T1000 (cell line): ENCODE results near the gene RILPL2.
A peak's percentile ranks its signal among the peaks of the same experiment; 100 is the strongest.
"Not testable (repeated sequence)": the region's sequence is repeated elsewhere in the genome, so short reads cannot be mapped to it uniquely, and the experiment has no call there.

Experiments used
- DNase-seq: peaks from one replicate; lab custom pipeline; 2025; ENCODE audit warnings: mixed read lengths; lab: John Stamatoyannopoulos, UW

The RILPL2 gene

DNA sequence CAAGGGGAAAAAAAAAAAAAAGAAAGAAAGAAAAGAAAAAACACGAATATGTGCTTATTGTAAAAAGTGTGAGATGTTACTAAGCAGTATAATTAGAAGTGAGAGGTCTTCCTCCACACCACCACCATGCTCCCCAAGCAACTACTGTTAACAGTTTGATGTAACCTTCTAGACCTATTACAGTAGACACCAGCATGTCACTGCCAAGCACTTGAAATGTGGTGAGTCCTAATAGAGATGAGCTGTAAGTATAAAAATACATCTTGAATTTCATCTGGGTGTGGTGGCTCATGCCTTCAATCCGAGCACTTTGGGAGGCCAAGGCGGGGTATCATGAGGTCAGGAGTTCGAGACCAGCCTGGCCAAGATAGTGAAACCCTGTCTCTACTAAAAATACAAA, 13.4 kb upstream of the RILPL2 start:
- no peak for DNase-seq

DNA sequence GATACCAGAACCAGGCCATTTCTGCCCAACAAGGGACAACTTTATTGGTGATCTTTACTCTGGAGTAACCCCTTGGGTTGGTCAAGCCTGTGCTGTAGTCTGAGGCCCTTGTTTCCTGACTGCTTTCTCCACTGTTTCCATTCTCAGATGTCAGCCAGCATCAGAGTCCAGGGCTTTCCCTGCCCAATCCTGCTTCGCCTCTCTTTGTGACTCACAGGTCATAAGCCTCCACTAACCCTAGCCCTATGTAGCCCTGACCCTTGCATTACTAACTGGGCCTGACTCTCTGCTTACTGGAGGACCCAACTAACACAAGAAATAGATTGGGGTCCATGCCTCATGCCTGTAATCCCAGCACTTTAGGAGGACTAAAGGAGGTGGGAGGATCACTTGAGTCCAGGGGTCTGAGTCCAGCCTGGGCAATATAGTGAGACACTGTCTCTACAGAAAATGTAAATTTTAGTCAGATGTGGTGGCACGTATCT, 12.8 kb upstream of the RILPL2 start:
- no peak for DNase-seq

DNA sequence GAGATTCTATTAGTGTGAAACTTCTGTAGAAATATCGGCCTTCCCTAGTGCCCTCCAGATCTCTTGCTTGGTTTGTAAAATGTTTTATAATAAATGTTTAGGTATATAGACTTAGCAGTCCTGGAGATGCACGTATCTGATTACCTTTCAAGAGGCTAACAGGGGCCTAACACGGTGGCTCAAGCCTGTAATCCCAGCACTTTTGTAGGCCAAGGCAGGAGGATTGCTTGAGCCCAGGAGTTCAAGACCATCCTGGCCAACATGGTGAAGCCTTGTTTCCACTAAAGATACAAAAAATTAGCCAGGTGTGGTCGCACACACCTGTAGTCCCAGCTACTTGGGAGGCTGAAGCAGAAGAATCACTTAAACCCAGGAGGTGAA, 9.8 kb upstream of the RILPL2 start:
- DNase-seq: no peak

DNA sequence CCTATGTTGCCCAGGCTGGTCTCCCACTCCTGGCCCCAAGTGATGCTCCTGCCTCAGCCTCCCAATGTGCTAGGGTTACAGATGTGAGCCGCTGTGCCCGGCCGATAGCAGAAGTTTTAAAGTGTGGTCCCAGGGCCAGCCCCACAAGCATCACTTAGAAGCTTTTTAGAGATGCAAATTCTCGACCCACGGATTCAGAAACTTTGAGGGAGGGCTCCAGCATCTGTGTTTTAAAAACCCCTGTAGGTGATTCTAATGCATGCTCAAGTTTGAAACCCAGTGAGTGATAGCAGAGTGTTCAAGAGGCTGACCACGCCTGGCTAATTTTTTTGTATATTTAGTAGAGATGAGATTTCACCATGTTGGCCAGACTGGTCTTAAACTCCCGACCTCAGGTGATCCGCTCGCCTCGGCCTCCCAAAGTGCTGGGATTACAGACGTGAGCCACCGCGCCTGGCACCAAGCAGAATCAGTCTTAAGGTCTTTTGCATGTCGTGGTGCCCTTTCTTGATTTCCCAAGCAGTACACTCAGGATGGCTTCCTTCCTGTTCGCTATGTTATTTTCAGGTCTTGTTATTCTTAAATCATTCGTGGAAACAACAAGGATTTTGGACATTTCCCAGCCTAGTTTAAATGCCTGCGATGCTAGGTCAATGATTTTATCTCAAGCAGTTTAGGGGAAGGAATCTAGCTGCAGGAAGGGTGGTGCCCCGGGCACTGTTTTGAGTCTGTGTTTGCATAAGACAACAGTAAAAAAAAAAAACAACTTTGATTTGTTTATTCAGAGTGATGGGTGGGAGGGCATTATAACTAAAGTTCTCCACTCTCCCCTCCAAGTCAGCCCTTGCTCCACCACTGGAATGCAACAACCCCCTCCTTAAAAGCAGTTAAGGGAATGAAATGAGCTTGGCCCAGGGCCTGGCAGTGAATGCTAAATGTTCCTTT, 9.2 kb upstream of the RILPL2 start:
- peak; percentile 46 for DNase-seq

DNA sequence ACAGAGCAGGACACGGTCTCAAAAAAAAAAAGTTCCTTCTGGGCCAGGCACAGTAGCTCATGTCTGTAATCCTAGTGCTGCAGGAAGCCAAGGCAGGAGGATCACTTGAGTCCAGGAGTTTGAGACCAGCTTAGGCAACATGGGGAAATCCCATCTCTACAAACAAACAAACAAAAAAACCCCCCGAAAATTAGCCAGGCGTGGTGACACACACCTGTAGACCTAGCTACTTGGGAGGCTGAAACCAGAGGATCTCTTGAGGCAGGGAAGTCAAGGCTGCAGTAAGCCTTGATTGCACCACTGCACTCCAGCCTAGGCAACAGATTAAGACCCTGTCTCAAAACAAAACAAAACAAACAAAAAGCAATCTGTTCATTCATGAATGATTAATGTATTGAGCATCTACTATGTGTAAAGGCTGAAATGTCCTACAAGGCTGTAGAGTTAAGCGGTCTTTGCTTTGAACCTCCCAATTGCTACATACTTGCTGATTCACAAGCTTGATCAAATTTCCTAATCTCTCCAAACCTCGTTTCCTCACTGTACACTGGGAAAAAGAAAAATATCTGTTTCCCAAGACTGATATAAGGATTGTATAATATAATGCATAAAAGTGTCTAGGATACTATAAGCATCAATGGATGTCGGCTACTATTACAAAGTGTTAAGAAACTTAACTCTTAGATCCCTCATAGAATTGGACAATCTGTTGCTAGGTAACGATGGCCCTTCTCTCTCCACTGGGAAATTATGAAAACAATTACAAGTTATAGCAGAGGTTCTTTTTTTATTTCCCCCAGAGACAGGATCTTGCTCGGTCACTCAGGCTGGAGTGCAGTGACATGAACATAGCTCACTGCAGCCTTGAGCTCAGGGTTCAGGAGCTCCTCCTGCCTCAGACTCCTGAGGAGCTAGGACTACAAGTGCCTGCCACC, 7.9 kb upstream of the RILPL2 start:
- DNase-seq: no peak

DNA sequence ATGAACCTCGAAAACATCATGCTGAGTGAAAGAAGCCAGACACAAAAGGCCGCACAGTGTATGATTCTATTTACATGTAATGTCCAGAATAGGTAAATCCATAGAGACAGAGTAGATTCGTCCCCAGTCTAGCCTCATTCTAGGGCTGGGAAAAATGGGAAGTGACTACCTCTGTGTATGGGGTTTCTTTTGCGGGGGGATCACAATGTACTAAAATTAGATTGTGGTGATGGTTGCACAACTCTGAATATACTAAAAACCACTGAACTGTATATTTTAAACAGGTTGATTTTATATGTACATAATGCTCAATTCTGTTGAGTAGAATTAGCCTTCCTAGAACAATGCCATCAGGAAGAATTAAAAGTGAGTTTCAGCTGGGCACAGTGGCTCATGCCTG, 6.3 kb upstream of the RILPL2 start:
- DNase-seq: no peak

DNA sequence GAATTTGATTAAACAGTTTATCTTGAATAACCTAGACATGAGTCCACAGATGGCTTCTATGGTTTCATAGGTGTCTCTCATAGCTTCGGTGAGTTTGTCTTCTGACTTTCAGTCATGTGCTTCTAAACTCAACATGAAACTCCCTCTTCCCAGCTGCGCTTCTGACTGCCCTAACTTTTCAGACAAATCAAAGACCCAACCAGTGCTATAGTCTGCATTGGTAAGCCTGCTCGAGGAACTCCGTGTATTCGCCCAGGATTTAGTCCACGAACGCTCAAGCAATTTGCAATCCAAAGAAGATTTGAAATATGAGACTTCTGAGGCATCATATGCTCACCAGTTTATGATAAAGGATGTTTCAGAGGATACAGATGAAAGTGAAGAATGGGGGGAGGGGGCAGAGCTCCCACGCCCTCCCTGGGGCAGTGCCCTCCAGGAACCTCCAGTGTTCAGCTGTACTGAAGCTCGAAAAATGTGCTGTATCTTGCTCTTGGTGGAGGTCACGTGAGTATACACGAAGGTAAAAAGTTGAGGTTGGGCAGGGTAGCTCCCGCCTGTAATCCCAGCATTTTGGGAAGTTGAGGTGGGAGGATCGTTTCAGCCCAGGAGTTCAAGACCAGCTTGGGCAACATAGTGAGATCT, 5.2 kb upstream of the RILPL2 start:
- no peak for DNase-seq

DNA sequence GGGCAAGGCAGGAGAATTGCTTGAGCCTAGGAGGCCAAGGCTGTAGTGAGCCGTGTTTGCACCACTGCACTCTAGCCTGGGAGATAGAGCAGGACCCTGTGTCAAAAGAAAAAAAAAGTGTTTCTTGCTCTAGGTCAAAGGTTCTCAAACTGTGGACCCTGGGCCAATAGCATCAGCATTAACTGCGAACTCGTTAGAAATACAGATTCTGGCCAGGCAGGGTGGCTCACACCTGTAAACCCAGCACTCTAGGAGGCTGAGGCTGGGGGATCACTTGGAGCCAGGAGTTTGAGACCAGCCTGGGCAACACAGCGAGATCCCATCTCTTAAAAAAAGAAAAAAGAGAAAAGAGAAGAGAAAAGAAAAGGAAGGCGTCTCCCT, 858 bp downstream of the RILPL2 start:
- no peak for DNase-seq

DNA sequence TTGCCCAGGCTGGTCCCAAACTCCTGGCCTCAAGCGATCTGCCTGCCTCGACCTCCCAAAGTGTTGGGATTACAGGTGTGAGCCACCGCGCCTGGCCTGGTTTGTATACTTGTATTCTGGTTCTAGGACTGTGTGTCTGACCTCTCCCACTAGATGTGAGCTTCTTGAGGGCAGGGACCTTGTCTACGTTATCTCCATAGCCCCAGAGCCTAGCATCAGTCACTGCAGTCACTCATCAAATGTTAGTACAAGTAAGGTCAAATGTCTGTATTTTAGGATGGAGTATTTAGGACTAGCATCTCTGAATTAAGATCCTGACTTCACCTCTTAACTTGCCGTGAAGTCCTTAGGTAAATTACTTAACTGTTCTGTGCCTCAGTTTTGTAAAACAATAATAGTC, 2.9 kb downstream of the RILPL2 start:
- no peak for DNase-seq

DNA sequence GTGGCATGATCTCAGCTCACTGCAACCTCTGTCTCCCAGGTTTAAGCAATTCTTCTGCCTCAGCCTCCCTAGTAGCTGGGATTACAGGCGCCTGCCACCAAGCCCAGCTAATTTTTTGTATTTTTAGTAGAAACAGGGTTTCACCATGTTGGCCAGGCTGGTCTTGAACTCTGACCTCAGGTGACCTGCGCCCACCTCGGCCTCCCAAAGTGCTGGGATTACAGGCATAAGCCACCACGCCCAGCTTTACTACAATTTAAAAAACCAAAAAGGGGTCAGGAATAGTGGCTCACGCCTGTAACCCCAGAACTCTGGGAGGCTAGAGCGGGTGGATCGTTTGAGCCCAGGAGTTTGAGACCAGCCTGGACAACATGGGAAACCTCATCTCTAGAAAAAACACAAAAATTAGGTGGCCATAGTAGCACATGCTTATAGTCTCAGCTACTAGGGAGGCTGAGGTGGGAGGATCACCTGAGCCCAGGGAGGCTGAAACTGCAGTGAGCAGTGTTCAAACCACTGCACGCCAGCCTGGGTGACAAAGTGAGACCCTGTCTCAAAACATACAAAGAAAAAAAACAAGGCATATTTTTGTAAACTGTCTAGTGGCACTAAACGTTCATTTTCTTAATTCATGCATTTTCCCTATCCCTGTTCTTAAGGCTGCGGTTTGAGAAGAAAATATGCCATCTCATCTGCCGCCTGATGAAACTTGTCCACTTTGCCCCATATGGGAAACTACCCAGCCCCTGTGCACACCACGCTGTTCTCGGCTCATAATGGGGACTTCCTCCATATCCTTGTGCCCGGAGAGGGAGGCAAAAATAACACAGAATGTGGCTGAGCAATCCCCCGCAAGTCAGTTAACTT, 4.3 kb downstream of the RILPL2 start:
- not testable (repeated sequence) for DNase-seq

DNA sequence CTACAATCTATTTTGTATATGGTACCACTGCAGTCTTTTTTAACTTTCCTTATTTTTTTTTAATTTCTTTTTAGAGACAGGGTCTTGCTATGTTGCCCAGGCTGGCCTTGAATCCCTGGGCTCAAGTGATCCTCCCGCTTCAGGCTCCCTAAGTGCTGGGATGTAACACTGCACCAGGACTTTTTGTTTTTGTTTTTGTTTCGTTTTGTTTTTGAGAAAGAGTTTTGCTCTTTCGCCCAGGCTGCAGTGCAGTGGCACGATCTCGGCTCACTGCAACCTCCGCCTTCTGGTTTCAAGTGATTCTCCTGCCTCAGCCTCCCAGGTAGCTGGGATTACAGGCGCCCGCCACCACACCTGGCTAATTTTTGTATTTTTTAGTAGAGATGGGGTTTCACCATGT, 7.4 kb downstream of the RILPL2 start:
- not testable (repeated sequence) for DNase-seq

DNA sequence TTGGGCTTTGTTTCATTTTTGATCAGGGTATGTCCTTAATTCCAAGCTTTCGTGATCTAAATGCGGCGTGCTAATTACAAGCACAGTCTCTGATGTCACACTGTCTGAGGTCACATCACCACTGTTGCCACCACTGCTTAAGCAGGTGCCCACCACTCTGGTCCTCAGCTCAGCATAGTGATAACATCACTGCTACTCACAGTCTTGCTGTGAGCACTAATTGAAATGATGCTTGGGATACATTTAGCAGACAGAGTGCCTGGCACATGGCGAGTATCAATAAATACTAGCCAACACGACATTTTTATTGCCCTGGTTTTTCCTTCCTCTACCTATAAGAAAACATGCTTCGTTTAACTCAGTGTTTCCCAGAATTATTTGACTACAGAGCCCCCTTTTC, 7.9 kb downstream of the RILPL2 start:
- no peak for DNase-seq

DNA sequence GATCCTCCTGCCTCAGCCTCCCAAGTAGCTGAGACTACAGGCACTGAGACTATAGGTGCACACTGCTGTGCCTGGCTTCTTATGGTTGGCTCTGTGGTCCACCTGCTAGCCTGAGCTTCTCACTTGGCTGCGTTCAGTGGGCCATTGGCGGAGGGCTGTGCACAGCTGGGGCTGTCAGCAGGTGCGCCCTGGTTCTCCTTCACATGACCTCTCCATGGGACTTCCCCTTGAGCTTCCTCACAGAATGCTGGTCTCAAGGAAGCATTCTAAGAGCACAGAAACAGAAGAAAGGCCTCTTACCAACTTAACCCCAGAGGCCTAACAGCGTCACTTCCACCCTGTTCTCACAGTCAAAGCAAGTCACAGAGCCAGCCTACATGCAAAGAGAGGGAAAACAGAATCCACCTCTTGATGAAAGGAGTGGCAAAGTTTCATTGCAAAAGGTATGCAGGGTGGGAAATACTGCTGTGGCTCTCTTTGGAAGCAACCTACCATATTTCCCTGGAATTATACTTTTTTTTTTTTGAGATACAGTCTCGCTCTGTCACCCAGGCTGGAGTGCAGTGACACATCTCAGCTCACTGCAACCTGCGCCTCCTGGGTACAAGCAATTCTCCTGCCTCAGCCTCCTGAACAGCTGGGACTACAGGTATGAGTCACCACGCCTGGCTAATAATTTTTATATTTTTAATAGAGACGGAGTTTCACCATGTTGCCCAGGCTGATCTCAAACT, 9.3 kb downstream of the RILPL2 start:
- no peak for DNase-seq

DNA sequence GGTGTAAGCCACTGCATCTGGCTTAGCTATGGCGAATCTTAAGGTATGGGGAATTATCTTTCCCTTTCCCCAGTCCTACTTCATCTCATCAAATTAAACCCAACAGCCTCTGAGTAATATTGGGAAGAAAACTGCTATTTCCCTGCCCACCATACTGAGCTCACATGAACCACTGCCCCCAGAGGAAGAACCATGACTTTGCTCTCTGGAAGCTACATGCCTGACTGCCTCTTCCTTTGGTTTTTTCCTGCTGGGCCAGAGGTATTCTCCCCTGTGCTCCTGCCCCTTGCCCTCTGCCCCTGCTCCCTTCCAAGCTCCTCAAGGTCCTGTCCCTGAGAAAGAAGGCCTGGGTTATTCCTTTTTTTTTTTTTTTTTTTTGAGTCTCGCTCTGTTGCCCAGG, 15.2 kb downstream of the RILPL2 start:
- DNase-seq: no peak

DNA sequence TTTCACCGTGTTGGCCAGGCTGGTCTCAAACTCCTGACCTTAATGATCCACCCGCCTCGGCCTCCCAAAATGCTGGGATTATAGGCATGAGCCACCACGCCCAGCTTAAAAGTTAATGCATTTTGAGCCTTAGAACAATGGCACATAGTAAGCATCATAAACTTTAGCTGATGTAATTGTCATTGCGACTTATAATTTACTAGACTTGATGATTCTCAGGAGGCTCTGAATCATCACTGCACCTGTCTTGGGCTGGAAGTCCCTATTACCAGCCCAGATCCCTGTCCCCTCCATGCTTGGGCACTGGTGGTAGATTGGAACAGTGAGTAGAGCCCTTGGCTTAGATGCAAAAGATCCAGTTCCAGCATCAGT, 26.5 kb downstream of the RILPL2 start:
- DNase-seq: no peak

DNA sequence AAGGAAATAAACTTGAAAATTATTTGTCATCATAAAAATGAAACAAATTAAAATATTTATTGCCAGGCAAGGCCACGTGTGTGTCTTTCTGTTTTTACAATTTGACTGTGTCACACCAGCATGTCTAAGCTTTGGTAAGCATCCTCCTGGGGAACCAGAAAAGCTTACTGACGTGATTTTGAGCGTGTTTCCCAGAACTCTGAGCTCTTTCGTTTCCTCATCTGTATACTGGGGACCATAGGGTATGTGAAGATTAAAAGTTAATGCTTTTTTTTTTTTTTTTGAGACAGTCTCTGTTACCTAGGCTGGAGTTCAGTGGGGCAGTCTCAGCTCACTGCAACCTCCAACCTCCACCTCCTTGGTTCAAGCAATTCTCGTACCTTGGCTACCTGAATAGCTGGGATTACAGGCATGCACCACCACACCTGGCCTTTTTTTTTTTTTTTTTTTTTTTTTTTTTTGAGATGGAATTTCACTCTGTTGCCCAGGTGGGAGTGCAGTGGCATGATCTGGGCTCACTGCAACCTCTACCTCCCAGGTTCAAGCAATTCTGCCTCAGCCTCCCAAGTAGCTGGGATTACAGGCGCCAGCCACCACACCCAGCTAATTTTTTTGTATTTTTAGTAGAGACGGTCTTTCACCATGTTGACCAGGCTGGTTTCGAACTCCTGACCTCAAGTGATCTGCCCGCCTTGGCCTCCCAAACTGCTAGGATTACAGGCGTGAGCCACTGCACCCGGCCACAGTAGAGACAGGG, 27.0 kb downstream of the RILPL2 start:
- DNase-seq: not testable (repeated sequence)

DNA sequence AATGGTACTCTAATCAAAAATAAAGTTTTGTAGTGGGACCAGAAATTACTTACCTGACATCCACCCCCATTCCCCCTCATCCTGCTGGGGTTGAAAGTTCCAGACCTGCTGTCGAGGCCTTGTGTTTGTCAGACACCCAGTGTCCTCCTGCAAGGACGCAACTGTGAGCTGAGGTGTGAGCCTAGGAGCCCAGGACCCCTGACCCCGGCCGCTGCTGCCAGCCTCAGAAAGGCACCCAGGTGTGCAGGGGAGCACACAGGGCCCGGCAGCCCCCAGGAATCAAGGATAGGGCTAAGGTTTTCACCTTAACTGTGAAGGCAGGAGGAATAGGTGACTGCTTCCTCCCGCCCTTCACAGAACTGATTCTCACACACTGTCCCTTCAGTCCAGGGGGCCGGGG, 27.9 kb downstream of the RILPL2 start:
- not testable (repeated sequence) for DNase-seq

DNA sequence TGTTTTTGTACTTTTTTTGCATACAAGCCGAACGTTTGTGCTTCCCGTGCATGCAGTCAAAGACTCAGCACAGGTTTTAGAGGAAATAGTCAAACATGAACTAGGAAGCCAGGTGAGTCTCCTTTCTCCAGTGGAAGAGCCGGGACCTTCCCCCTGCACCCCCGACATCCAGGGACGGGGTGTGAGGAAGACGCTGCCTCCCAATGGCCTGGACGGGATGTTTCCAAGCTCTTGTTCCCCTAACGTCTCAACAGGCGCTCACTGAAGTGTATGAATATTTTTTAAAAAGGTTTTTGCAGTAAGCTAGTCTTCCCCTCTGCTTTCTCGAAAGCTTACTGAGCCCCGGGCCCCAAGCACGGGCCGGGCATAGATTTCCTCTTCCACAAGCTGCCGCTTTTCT, 28.6 kb downstream of the RILPL2 start:
- DNase-seq: not testable (repeated sequence)

DNA sequence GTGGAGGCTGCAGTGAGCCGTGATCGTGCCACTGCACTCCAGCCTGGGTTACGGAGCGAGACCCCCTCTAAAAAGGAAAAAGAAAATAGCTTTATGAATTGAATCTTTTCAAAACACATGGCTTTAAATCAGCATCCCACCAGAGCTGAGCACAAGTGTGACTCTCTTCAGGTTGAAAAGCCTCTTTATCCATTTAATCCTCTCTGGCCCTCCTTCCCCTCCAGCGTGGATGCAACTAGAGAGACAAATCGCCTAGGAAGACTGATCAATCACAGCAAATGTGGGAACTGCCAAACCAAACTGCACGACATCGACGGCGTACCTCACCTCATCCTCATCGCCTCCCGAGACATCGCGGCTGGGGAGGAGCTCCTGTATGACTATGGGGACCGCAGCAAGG, 29.2 kb downstream of the RILPL2 start:
- DNase-seq: not testable (repeated sequence)

DNA sequence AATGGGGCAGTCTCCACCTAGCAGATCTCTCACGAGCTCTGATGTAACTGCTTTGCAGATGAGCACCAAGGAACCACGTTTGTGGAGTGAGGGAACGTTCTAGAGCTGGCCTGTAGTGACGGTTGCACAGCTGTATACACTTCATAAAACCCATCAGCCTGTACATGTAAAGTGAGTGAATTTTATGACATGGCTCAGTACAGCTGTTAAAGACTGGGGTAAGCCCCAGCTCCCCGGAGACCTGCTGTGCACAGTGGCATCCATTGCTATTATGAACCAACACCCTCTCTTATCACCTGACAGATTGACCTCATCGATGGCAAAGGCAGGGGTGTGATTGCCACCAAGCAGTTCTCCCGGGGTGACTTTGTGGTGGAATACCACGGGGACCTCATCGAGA, 31.9 kb downstream of the RILPL2 start:
- DNase-seq: no peak
